T-helper 2 cell treated with Interferon-gamma antibody and Interleukin-4, amounts not matched to agents 100 ng/mL and 5 ng/mL, for 36 hours (primary cell): Measurements from ENCODE around the gene GSG1L. TPM values are rescaled to one million over a fixed set of nuclear protein-coding genes. Genes with fewer than 3 reads are reported as not detected.

Experiments
- intact Hi-C: fragments of 100-400 bp; cut with micrococcal nuclease; formaldehyde crosslinking; loops from one replicate; pipeline ENCODE4 v1.15.1; 2023
- total RNA-seq: library from RNA; stranded (reverse); gene quantifications from 2 replicates; pipeline ENCODE4 v1.2.3, GENCODE V29; 2022

GSG1L gene
- total RNA-seq, 1 donor from 2014 or later = 0.23 TPM

- intact Hi-C loops = no loop called here
Measured at GRCh38 chr16:27739606-27740357, 323.7 kb downstream of the GSG1L start.

GRCh38 chr16:27738596-27738995, 324.9 kb downstream of the GSG1L start:
- intact Hi-C loops = no loop called here

Other genes with a start within 250 kb of the GSG1L start
- gene XPO6, start 148.3 kb upstream of the GSG1L start, total RNA-seq = 206 and 214 TPM in 2 replicates
- 5.4 TPM in 2 replicates for gene SBK1, start 228.8 kb upstream of the GSG1L start, total RNA-seq